HG02981 (cell line): ENCODE measurements around the gene RAD52.
A peak's percentile ranks its signal among the peaks of the same experiment; 100 is the strongest.
"Not testable (repeated sequence)": the region's sequence is repeated elsewhere in the genome, so short reads cannot be mapped to it uniquely, and the experiment has no call there.

Experiments
- ATAC-seq: cut with Tn5 transposase; IDR thresholded peaks from one replicate; pipeline ENCODE4 v1.9.1; 2021; ENCODE audit warnings: mild to moderate bottlenecking, moderate library complexity; ENCODE audit not compliant: unreplicated experiment

RAD52 gene

GRCh38 chr12:968545-968944 is 19.1 kb upstream of the RAD52 start:
- ATAC-seq: no peak

GRCh38 chr12:967641-968040 is 18.1 kb upstream of the RAD52 start:
- ATAC-seq: no peak

GRCh38 chr12:966724-967123 is 17.2 kb upstream of the RAD52 start:
- ATAC-seq: no peak

GRCh38 chr12:958588-959123 is 9.2 kb upstream of the RAD52 start:
- ATAC-seq: peak; percentile 78

- no peak for ATAC-seq
These were observed 6.4 kb upstream of the RAD52 start for GRCh38 chr12:955939-956338.

GRCh38 chr12:954741-955140 is 5.2 kb upstream of the RAD52 start:
- ATAC-seq: no peak

GRCh38 chr12:953776-954175 is 4.3 kb upstream of the RAD52 start:
- ATAC-seq: no peak

GRCh38 chr12:951176-951575 is 1.7 kb upstream of the RAD52 start:
- ATAC-seq: no peak

- ATAC-seq: no peak
These were observed 1.3 kb downstream of the RAD52 start for GRCh38 chr12:948238-948637.

GRCh38 chr12:946631-947030 is 2.9 kb downstream of the RAD52 start:
- no peak for ATAC-seq

- no peak for ATAC-seq
These were observed 3.3 kb downstream of the RAD52 start for GRCh38 chr12:946212-946611.

- ATAC-seq: no peak
These were observed 5.3 kb downstream of the RAD52 start for GRCh38 chr12:944211-944610.

GRCh38 chr12:943051-943450 is 6.4 kb downstream of the RAD52 start:
- ATAC-seq: no peak

- ATAC-seq: no peak
These were observed 10.7 kb downstream of the RAD52 start for GRCh38 chr12:938810-939209.

GRCh38 chr12:936377-937345 is 12.8 kb downstream of the RAD52 start:
- no peak for ATAC-seq

GRCh38 chr12:935891-936290 is 13.6 kb downstream of the RAD52 start:
- not testable (repeated sequence) for ATAC-seq

GRCh38 chr12:931591-931990 is 17.9 kb downstream of the RAD52 start:
- no peak for ATAC-seq

- no peak for ATAC-seq
These were observed 18.4 kb downstream of the RAD52 start for GRCh38 chr12:931060-931459.

GRCh38 chr12:926641-927040 is 22.9 kb downstream of the RAD52 start:
- no peak for ATAC-seq

- no peak for ATAC-seq
These were observed 27.2 kb downstream of the RAD52 start for GRCh38 chr12:922285-922684.

- ATAC-seq: no peak
These were observed 28.8 kb downstream of the RAD52 start for GRCh38 chr12:920676-921075.

- ATAC-seq: no peak
These were observed 32.6 kb downstream of the RAD52 start for GRCh38 chr12:916712-917445.
